GM12878 (cell line): ENCODE data around the gene CXADR. TPM values are rescaled to one million over a fixed set of nuclear protein-coding genes. Genes with fewer than 3 reads are reported as not detected.
A peak's percentile ranks its signal among the peaks of the same experiment; 100 is the strongest.

Experiments used
- ATAC-seq: fragments of 200-7000 bp; cut with Tn5 transposase; 3 replicates; pipeline ENCODE4 v1.9.1; 2020; ENCODE audit warnings: mild to moderate bottlenecking, moderate library complexity
- BruUV-seq: library from RNA; stranded (reverse); fragments of 400-500 nt; replicated peaks from 2 replicates; lab custom pipeline; 2021; lab: Mats Ljungman, UMichigan
- CTCF ChIA-PET: fragments of 300-600 bp; sonication (Branson Sonifier 250); formaldehyde crosslinking; extraction: SDS; loops from one replicate; lab custom pipeline; 2021; ENCODE audit warnings: inconsistent platforms; lab: Yijun Ruan, JAX
- POLR2A ChIA-PET: fragments of 350-600 bp; formaldehyde crosslinking; extraction: SDS; loops from one replicate; lab custom pipeline; 2021; ENCODE audit warnings: inconsistent platforms; lab: Charles Lee
- RAD21 ChIA-PET: fragments of 300-600 bp; sonication (Branson Sonifier 250); formaldehyde crosslinking; loops from one replicate; lab custom pipeline; 2023; ENCODE audit warnings: antibody characterized with exemption; ENCODE audit not compliant: unreplicated experiment; lab: Charles Lee
- SMC1A ChIA-PET: fragments of 300-600 bp; sonication (Branson Sonifier 250); formaldehyde crosslinking; loops from one replicate; lab custom pipeline; 2023; ENCODE audit not compliant: unreplicated experiment, uncharacterized antibody; lab: Charles Lee
- DNase-seq: peaks from one replicate; pipeline ENCODE4 v3.0.0-alpha.2; 2011; ENCODE audit warnings: low read depth, low spot score
- FAIRE-seq: peaks from 3 replicates; lab custom pipeline; 2011; peaks lifted over from hg19 to GRCh38; lab: Jason Lieb, UNC
- H2AFZ ChIP-seq: 2 replicates; pipeline ENCODE4 v1.6.0; 2011; ENCODE audit warnings: low read depth, low read length, control low read depth; ENCODE audit not compliant: control insufficient read depth
- H3K27ac ChIP-seq: 2 replicates; pipeline ENCODE4 v1.5.1; 2011; ENCODE audit warnings: control low read depth; ENCODE audit not compliant: control insufficient read depth, insufficient read depth
- H3K27me3 ChIP-seq, 2 experiments: replicated peaks in 1 of 2; 2 replicates each; pipeline versions ENCODE4 v1.6.0 to v1.6.1; 2011; ENCODE audit warnings: low read length in 1 of 2; ENCODE audit not compliant: control insufficient read depth in 2 of 2, insufficient read depth in 2 of 2
- H3K36me3 ChIP-seq, 2 experiments: 2 replicates each; pipeline ENCODE4 v1.5.1; 2011; ENCODE audit warnings: low read length in 1 of 2; ENCODE audit not compliant: control insufficient read depth in 2 of 2, insufficient read depth in 2 of 2
- H3K4me1 ChIP-seq: 2 replicates; pipeline ENCODE4 v1.6.1; 2011; ENCODE audit warnings: mild to moderate bottlenecking, low read length, moderate library complexity, mixed read lengths; ENCODE audit not compliant: control insufficient read depth, insufficient read depth
- H3K4me2 ChIP-seq: 2 replicates; pipeline ENCODE4 v1.6.0; 2011; ENCODE audit warnings: control low read depth; ENCODE audit not compliant: control insufficient read depth, insufficient read depth
- H3K4me3 ChIP-seq: fragments of 200-600 bp; sonication (generic); 2 replicates; pipeline ENCODE4 v1.5.1; 2016
- H3K79me2 ChIP-seq: 2 replicates; pipeline ENCODE4 v1.6.0; 2011; ENCODE audit warnings: low read length; ENCODE audit not compliant: control insufficient read depth, insufficient read depth
- H3K9ac ChIP-seq: 2 replicates; pipeline ENCODE4 v1.8.0; 2011; ENCODE audit warnings: low read length, control low read depth, mixed read lengths; ENCODE audit not compliant: control insufficient read depth, insufficient read depth
- H3K9me3 ChIP-seq: replicated peaks from 3 replicates; pipeline ENCODE4 v1.5.1; 2011; ENCODE audit warnings: mild to moderate bottlenecking, low read length; ENCODE audit not compliant: control insufficient read depth, insufficient read depth
- H4K20me1 ChIP-seq: 2 replicates; pipeline ENCODE4 v1.6.0; 2011; ENCODE audit not compliant: control insufficient read depth, insufficient read depth
- BMI1 ChIP-seq: fragments of 450-650 bp; IDR thresholded peaks from 2 replicates; pipeline ENCODE4 v1.6.1; 2016; ENCODE audit warnings: mild to moderate bottlenecking, moderate library complexity, borderline replicate concordance
- CHD4 ChIP-seq: fragments of 200-600 bp; sonication (generic); IDR thresholded peaks from 2 replicates; pipeline ENCODE4 v1.6.1; 2016; ENCODE audit warnings: mild to moderate bottlenecking
- E2F4 ChIP-seq: IDR thresholded peaks from 2 replicates; pipeline ENCODE4 v1.6.1; 2012; ENCODE audit warnings: low read depth, low read length, improper control_type of control experiment
- GATAD2B ChIP-seq: fragments of 450-650 bp; conservative IDR thresholded peaks from 2 replicates; pipeline ENCODE4 v1.6.1; 2017; ENCODE audit warnings: low read depth, mild to moderate bottlenecking, moderate library complexity
- HCFC1 ChIP-seq: fragments of 150-350 bp; IDR thresholded peaks from 2 replicates; pipeline ENCODE4 v1.6.1; 2014; ENCODE audit warnings: low read length
- IRF5 ChIP-seq: fragments of 450-650 bp; IDR thresholded peaks from 2 replicates; pipeline ENCODE4 v1.6.1; 2017; ENCODE audit warnings: borderline replicate concordance
- JUND ChIP-seq: IDR thresholded peaks from 2 replicates; pipeline ENCODE4 v1.6.1; 2012; ENCODE audit warnings: low read depth, mild to moderate bottlenecking, low read length, improper control_type of control experiment, moderate library complexity
- LARP7 ChIP-seq: fragments of 450-650 bp; IDR thresholded peaks from 2 replicates; pipeline ENCODE4 v1.6.1; 2017; ENCODE audit warnings: mild to moderate bottlenecking
- NR2F1 ChIP-seq: fragments of 450-650 bp; conservative IDR thresholded peaks from 2 replicates; pipeline ENCODE4 v1.6.1; 2017; ENCODE audit warnings: mild to moderate bottlenecking
- POLR2AphosphoS2 ChIP-seq: IDR thresholded peaks from 2 replicates; pipeline ENCODE4 v1.6.1; 2011; ENCODE audit warnings: low read depth, mild to moderate bottlenecking, low read length, improper control_type of control experiment, moderate library complexity
- USF2 ChIP-seq: IDR thresholded peaks from 2 replicates; pipeline ENCODE4 v1.6.1; 2011; ENCODE audit warnings: low read depth, low read length, improper control_type of control experiment, borderline replicate concordance
- ZBTB40 ChIP-seq: fragments of 450-650 bp; IDR thresholded peaks from 2 replicates; pipeline ENCODE4 v1.6.1; 2016; ENCODE audit warnings: mild to moderate bottlenecking, moderate library complexity, borderline replicate concordance
- WGBS: methylation state at CpG from one replicate; pipeline ENCODE4 v1.1.6; 2016; ENCODE audit warnings: low lambda C conversion rate; ENCODE audit not compliant: insufficient replicate concordance, insufficient coverage; ENCODE audit errors: missing lambda C conversion rate; 5-methylcytosine and 5-hydroxymethylcytosine counted together
- in situ Hi-C: fragments of 300-500 bp; cut with MboI; formaldehyde crosslinking; loops from 9 replicates; pipeline ENCODE4 v1.14.3; 2018; ENCODE audit warnings: mixed read lengths
- intact Hi-C: fragments of 100-400 bp; cut with micrococcal nuclease; formaldehyde crosslinking; loops from one replicate; pipeline ENCODE4 v1.14.2; 2022; ENCODE audit not compliant: unreplicated experiment
- polyA plus RNA-seq, 11 experiments: library from polyadenylated mRNA; depleted of rRNA in 4 of 11; unstranded in 6 of 11; stranded (reverse) in 5 of 11; fragments of >200 nt; fragmentation: Nextera tagmentation in 4 of 11; fragmentation: Illumina TruSeq in 1 of 11; extraction: Ambion mirVana in 4 of 11; extraction: Trizol in 1 of 11; gene quantifications; 1 replicate in 1 of 11; 2 replicates in 10 of 11; pipeline versions ENCODE4 v1.2.1 to v1.2.3, GENCODE V29; 2011 to 2016; ENCODE audit warnings: inconsistent platforms in 2 of 11, missing spikeins in 2 of 11, low read depth in 1 of 11
- total RNA-seq, 4 experiments: library from RNA; depleted of rRNA in 3 of 4; stranded (reverse); fragments of >200 nt in 3 of 4; fragmentation: Illumina TruSeq in 1 of 4; extraction: Trizol in 1 of 4; gene quantifications; 2 replicates each; pipeline versions ENCODE4 v1.2.1 to v1.2.3, GENCODE V29; 2013 to 2021

CXADR gene
- total and polyA plus RNA-seq, 10 of the 15 experiments (the other 5 are each of a cell fraction or from before 2014, with no cell fraction given) = 0.01 to 0.64 (median 0.13) TPM

- FAIRE-seq (peak; percentile 18), DNase-seq (no peak), ATAC-seq (no peak)
- in situ Hi-C loops = no loop called here
- Histone ChIP-seq H3K4me1 (no peaks in the 10 kb centered on the region), H3K27ac (no peak overlapping the region), H3K4me3 (no peak overlapping the region), H3K9me3 (no peaks in the 10 kb centered on the region), H2AFZ (no peak overlapping the region), H4K20me1 (no peaks in the 10 kb centered on the region), H3K9ac (no peak overlapping the region), H3K4me2 (no peak overlapping the region), H3K27me3 (no peaks in the 10 kb centered on the region), H3K79me2 (no peaks in the 10 kb centered on the region), H3K36me3 (no peaks in the 10 kb centered on the region)
- BruUV-seq = no TSS peak
- ChIA-PET CTCF (interaction anchor here (1.1 kb wide), 1 partner anchor 39 kb away, joined by 3 read pairs; no protein-coding TSS in a partner anchor), POLR2A (no interaction called here), SMC1A (no interaction called here), RAD21 (interaction anchor here (0.7 kb wide), 1 partner anchor 1318 kb away, joined by 3 read pairs; no protein-coding TSS in a partner anchor)
- intact Hi-C loops = no loop called here
- TF ChIP-seq E2F4 (no peak), JUND (no peak), LARP7 (no peak), CHD4 (no peak), ZBTB40 (no peak), BMI1 (no peak), USF2 (no peak), GATAD2B (no peak), POLR2AphosphoS2 (no peak), NR2F1 (no peak), IRF5 (no peak), HCFC1 (no peak)
- 39% methylated on average over 7 of the region's 7 CpGs for WGBS
These were observed 40.1 kb upstream of the CXADR start for GRCh38 chr21:17472592-17473271.
